Pancreas (tissue), 10 donors: ENCODE data around the gene AHNAK. TPM values are rescaled to one million over a fixed set of nuclear protein-coding genes. Genes with fewer than 3 reads are reported as not detected.

Experiments used
- ATAC-seq, 4 donors: fragments of 200-7000 bp; cut with Tn5 transposase; one replicate each; pipeline versions ENCODE4 v1.8.0 to v1.9.1; 2020; ENCODE audit warnings: mild to moderate bottlenecking in 4 of 4, moderate library complexity in 4 of 4
- DNase-seq, 6 donors: peaks; one replicate each; pipeline ENCODE4 v3.0.0-alpha.2; 2020
- FAIRE-seq: peaks from 2 replicates; lab custom pipeline; 2012; peaks lifted over from hg19 to GRCh38; lab: Jason Lieb, UNC
- H3K27ac ChIP-seq, 4 donors: fragments of 200-600 bp; sonication (generic); 1 replicate in 3 of 4; 2 replicates in 1 of 4; pipeline versions ENCODE4 v1.5.0 to v1.8.0; 2020
- H3K27me3 ChIP-seq, 4 donors: fragments of 200-600 bp; one replicate each; pipeline ENCODE4 v1.8.0; 2021
- H3K36me3 ChIP-seq, 3 donors: fragments of 200-600 bp; sonication (generic) in 1 of 3; one replicate each; pipeline versions ENCODE4 v1.5.0 to v1.8.0; 2020 to 2021
- H3K4me1 ChIP-seq, 3 donors: fragments of 200-600 bp; one replicate each; pipeline ENCODE4 v1.8.0; 2021
- H3K4me3 ChIP-seq, 4 donors: fragments of 200-600 bp; sonication (generic) in 2 of 4; one replicate each; pipeline versions ENCODE4 v1.5.0 to v1.8.0; 2020 to 2021
- H3K9me3 ChIP-seq, 4 donors: fragments of 200-600 bp; one replicate each; pipeline ENCODE4 v1.8.0; 2021
- WGBS, 2 donors: extraction: QIAGEN DNeasy Blood & Tissue Kit; methylation state at CpG; one replicate each; pipeline ENCODE4 v1.1.7; 2013; 5-methylcytosine and 5-hydroxymethylcytosine counted together
- intact Hi-C, 3 donors: fragments of 100-400 bp; cut with DNase I; formaldehyde crosslinking; loops; one replicate each; pipeline versions ENCODE4 v1.11.1 to v1.14.2; 2022
- polyA plus RNA-seq, 2 donors: library from polyadenylated mRNA; stranded (reverse); fragments of 200-250 nt; gene quantifications; one replicate each; pipeline ENCODE4 v1.2.3, GENCODE V29; 2013
- total RNA-seq, 6 donors: library from RNA; stranded (reverse); fragmentation: NEBNext Ultra II Directional in 4 of 6; extraction: Animal tissue kit (Norgen Biotek cat#: 25700) in 4 of 6; gene quantifications; one replicate each; pipeline versions ENCODE4 v1.2.1 to v1.2.4, GENCODE V29; 2021 to 2023
- TF ChIP-seq, protein P1 (sequence below), 4 donors: fragments of 200-600 bp; sonication (generic) in 3 of 4; IDR thresholded peaks; one replicate each; pipeline versions ENCODE4 v1.5.0 to v1.8.0; 2021; ENCODE audit warnings: antibody characterized with exemption in 4 of 4
- donor health status: healthy with polysubstance abuse.
- donor health status: DM: no; HTN: no; CAD: no; lungs with moderate emphysema.
- donor health status: DM: no; HTN: no; CAD: no.
- donor health status: control.
- donor health status: control.
- donor health status: Bipolar disorder and iron deficiency.
- donor health status: DM: yes; HTN: yes; CAD: no.
- donor health status: DM: no; HTN: no; CAD: no.
- donor health status: DM: no; HTN: no; CAD: no.
- donor health status: DM: yes; HTN: yes; CAD: no.

The AHNAK gene
- total and polyA plus RNA-seq, 8 donors: 18.7 to 163 (median 66.8) TPM

DNA sequence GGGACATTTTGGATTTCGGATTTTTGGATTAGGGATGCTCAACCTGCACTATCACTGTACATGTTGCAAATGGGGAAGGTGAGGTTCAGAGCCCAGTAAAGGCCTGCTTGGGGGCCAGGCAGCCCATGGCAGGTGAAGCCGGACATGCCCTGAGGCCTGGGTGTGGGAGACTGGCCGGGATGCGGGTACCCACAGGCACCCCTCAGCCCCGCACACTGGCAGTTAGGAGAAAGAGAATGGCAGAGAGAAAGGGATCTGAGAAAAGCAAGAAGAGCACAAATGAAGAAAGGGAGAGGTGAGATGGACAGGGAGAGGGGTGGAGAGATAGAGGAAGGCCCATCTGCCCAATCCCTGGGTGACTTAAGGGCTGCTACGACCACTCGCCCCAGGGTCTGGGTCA, 75.0 kb downstream of the AHNAK start:
- H3K27ac ChIP-seq: no peak overlapping the region
- intact Hi-C loops: no loop called here
- no peaks in the 10 kb centered on the region for H3K27me3 ChIP-seq
- no peaks in the 10 kb centered on the region for H3K9me3 ChIP-seq
- H3K4me3 ChIP-seq: no peak overlapping the region
- no peak for FAIRE-seq
- TF ChIP-seq, protein P1, sequence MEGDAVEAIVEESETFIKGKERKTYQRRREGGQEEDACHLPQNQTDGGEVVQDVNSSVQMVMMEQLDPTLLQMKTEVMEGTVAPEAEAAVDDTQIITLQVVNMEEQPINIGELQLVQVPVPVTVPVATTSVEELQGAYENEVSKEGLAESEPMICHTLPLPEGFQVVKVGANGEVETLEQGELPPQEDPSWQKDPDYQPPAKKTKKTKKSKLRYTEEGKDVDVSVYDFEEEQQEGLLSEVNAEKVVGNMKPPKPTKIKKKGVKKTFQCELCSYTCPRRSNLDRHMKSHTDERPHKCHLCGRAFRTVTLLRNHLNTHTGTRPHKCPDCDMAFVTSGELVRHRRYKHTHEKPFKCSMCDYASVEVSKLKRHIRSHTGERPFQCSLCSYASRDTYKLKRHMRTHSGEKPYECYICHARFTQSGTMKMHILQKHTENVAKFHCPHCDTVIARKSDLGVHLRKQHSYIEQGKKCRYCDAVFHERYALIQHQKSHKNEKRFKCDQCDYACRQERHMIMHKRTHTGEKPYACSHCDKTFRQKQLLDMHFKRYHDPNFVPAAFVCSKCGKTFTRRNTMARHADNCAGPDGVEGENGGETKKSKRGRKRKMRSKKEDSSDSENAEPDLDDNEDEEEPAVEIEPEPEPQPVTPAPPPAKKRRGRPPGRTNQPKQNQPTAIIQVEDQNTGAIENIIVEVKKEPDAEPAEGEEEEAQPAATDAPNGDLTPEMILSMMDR (IDR thresholded peaks at IDR 0.05): no peak
- H3K4me1 ChIP-seq: no peaks in the 10 kb centered on the region
- no peaks in the 10 kb centered on the region for H3K36me3 ChIP-seq
- DNase-seq: no peak
- no peak for ATAC-seq
- WGBS, 2 donors: 96 to 98% methylated on average over 5 to 7 of the region's 7 CpGs

DNA sequence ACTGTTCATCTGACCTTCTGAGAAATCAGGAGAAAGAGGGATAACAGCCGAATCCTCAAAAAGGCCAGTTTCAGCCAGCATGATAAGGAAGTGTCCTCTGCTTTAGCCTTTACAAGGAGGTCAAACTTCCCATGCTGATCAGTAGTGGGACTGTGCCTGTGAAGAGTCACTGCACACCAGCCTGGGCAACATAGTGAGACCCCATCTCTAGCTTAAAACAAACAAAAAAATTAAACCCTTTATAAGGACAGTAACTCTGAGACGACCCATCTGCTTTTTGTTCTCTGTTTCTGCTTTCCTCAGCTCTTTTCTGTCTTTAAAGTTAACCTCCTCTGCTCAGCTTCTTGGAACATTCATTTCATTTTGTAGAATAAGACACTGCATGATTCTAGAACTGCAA, 78.0 kb downstream of the AHNAK start:
- no peaks in the 10 kb centered on the region for H3K9me3 ChIP-seq
- TF ChIP-seq, protein P1 (IDR thresholded peaks at IDR 0.05): no peak
- 74 to 88% methylated on average over 2 of the region's 2 CpGs for WGBS, 2 donors
- no peaks in the 10 kb centered on the region for H3K36me3 ChIP-seq
- FAIRE-seq: no peak
- H3K4me1 ChIP-seq: no peaks in the 10 kb centered on the region
- H3K4me3 ChIP-seq: no peak overlapping the region
- no peak overlapping the region for H3K27ac ChIP-seq
- H3K27me3 ChIP-seq: no peaks in the 10 kb centered on the region
- no peak for ATAC-seq
- no peak for DNase-seq
- intact Hi-C loops: no loop called here

DNA sequence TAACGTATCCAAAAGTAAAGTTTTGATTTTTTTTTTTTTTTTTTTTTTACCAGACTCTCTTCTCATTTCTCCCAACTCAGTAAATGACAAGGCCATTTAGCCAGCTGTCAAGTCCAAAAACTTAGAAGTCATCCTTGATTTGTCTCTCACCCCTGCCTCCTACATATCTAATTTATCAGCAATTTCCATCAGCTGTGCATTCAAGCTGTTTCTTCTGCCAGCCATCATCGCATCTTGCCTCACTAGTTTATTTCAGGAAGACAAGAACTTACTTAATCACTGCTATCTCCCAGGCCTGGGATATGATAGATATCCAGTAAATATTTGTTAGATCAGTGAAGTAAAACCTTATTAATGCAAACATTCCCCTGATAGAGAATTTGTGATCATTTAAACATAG, 80.2 kb downstream of the AHNAK start:
- H3K36me3 ChIP-seq: no peaks in the 10 kb centered on the region
- H3K9me3 ChIP-seq: no peaks in the 10 kb centered on the region
- no peak overlapping the region for H3K4me3 ChIP-seq
- ATAC-seq (no peak), FAIRE-seq (no peak), DNase-seq (no peak)
- WGBS, 2 donors: 65 to 77% methylated on average over 2 of the region's 2 CpGs
- TF ChIP-seq, protein P1 (IDR thresholded peaks at IDR 0.05): no peak
- H3K27ac ChIP-seq: no peak overlapping the region
- H3K4me1 ChIP-seq: no peaks in the 10 kb centered on the region
- no peaks in the 10 kb centered on the region for H3K27me3 ChIP-seq
- intact Hi-C loops: no loop called here

DNA sequence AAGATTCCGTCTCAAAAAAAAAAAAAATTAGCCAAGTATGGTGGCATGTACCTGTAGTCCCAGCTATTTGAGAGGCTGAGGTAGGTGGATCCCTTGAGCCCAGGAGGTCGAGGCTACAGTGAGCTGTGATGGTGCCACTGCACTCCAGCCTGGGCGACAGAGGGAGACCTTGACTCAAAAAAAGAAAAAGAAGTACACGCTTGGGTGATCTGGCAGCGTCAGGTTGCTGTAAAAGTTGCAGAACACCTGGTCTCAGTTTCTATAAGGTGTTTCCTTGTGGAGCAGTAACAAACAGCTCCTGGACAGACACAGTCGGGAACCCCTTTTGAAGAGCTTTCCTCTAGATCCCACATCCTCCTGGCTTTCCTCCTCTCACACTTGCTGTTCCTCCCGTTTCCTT, 82.0 kb downstream of the AHNAK start:
- TF ChIP-seq, protein P1 (IDR thresholded peaks at IDR 0.05): no peak
- WGBS, 2 donors: 38 to 58% methylated on average over 7 of the region's 7 CpGs
- ATAC-seq (no peak), DNase-seq (no peak), FAIRE-seq (no peak)
- Histone ChIP-seq H3K9me3 (no peaks in the 10 kb centered on the region), H3K4me1 (no peaks in the 10 kb centered on the region), H3K27ac (no peak overlapping the region), H3K27me3 (no peaks in the 10 kb centered on the region), H3K4me3 (no peak overlapping the region), H3K36me3 (no peaks in the 10 kb centered on the region)
- intact Hi-C loops: no loop called here

DNA sequence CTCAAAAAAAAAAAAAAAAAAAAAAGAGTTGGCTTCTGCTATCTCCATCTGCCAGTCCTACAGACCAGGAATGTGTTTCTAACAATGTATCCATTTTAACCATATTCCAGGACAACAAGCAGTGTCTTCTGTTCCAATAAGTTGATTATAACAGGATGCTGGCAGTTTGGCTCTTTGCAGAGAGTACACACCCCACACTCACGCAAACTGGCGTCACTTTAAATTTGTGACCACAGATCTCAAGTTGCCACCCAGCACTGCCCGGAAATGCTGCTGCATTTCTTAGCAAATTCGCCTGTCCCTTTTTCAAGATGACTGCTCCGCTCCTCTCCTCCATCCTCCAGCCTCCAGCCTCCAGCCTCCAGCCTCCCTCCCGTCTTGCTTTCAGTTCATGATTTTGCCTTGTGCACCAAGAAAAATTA, 83.5 kb downstream of the AHNAK start:
- DNase-seq: no peak
- Histone ChIP-seq H3K36me3 (no peaks in the 10 kb centered on the region), H3K9me3 (no peaks in the 10 kb centered on the region), H3K27ac (no peak overlapping the region), H3K27me3 (no peaks in the 10 kb centered on the region), H3K4me1 (no peaks in the 10 kb centered on the region), H3K4me3 (no peak overlapping the region)
- 74% methylated on average over 6 of the region's 6 CpGs for WGBS, 2 donors
- TF ChIP-seq, protein P1 (IDR thresholded peaks at IDR 0.05): no peak
- no peak for ATAC-seq
- intact Hi-C loops: no loop called here
- no peak for FAIRE-seq
